Spleen (tissue), 7 donors: Measurements from ENCODE around the gene CD93.

ENCODE experiments used
- POLR2A ChIP-seq, 3 donors: fragments of 450-650 bp; IDR thresholded peaks; one replicate each; pipeline ENCODE4 v1.5.1; 2017; ENCODE audit warnings: antibody characterized with exemption in 3 of 3, mild to moderate bottlenecking in 1 of 3
- POLR2AphosphoS5 ChIP-seq, 3 donors: sonication (generic); formaldehyde crosslinking; IDR thresholded peaks; one replicate each; pipeline ENCODE4 v1.5.1; 2017; ENCODE audit warnings: antibody characterized with exemption in 3 of 3
- TF ChIP-seq, protein P1 (sequence below), 11 experiments: fragments of 200-600 bp in 7 of 11; fragments of 450-650 bp in 4 of 11; sonication (generic) in 4 of 11; IDR thresholded peaks in 8 of 11; conservative IDR thresholded peaks in 3 of 11; 1 replicate in 7 of 11; 2 replicates in 4 of 11; pipeline versions ENCODE4 v1.4.0 to v1.8.0; 2016 to 2021; ENCODE audit warnings: antibody characterized with exemption in 11 of 11, inconsistent platforms in 4 of 11, mild to moderate bottlenecking in 1 of 11
- donor health status: DM: no; HTN: no; CAD: no; lungs with moderate emphysema.
- donor health status: DM: no; HTN: no; CAD: no.
- donor health status: DM: no; HTN: no; CAD: no.

DNA sequence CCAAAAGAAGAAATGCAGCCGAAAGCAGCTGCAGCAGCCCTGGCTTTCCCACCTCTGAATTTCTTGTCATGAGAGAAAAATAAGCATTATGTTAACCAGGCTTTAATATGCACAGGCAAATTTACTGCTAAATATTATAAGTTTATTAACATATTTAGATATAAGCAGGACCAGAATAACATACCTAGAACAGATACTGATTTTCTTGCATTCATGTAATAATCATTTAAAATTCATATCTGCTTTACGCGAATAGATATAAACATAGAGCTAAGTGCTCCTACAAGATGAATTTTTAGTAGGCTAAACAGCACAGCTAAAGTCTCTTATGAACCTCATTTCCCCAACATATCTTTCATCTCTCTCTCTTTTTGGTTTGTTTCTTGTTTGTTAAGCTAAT is 14.7 kb downstream of the CD93 start:
- TF ChIP-seq, protein P1, sequence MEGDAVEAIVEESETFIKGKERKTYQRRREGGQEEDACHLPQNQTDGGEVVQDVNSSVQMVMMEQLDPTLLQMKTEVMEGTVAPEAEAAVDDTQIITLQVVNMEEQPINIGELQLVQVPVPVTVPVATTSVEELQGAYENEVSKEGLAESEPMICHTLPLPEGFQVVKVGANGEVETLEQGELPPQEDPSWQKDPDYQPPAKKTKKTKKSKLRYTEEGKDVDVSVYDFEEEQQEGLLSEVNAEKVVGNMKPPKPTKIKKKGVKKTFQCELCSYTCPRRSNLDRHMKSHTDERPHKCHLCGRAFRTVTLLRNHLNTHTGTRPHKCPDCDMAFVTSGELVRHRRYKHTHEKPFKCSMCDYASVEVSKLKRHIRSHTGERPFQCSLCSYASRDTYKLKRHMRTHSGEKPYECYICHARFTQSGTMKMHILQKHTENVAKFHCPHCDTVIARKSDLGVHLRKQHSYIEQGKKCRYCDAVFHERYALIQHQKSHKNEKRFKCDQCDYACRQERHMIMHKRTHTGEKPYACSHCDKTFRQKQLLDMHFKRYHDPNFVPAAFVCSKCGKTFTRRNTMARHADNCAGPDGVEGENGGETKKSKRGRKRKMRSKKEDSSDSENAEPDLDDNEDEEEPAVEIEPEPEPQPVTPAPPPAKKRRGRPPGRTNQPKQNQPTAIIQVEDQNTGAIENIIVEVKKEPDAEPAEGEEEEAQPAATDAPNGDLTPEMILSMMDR (IDR thresholded peaks at IDR 0.05 in 8 of 11, conservative IDR thresholded peaks at IDR 0.05 in 3 of 11): no peak
- TF ChIP-seq POLR2AphosphoS5 (IDR thresholded peaks at IDR 0.05): no peak
- no peak for TF ChIP-seq POLR2A (IDR thresholded peaks at IDR 0.05)
